Neural progenitor cell (in vitro differentiated cells): ENCODE data around the gene ENAH. TPM values are rescaled to one million over a fixed set of nuclear protein-coding genes. Genes with fewer than 3 reads are reported as not detected.

ENCODE experiments used
- DNase-seq: peaks from one replicate; pipeline ENCODE4 v3.0.0-alpha.2; 2016; ENCODE audit warnings: low spot score
- H2AFZ ChIP-seq: fragments of 200-600 bp; sonication (generic); replicated peaks from 2 replicates; pipeline ENCODE4 v1.6.1; 2016; ENCODE audit warnings: antibody characterized with exemption
- H3F3A ChIP-seq: fragments of 200-600 bp; sonication (generic); 2 replicates; pipeline ENCODE4 v1.6.1; 2016; ENCODE audit warnings: antibody characterized with exemption, low read depth
- H3K27ac ChIP-seq: fragments of 200-600 bp; sonication (generic); 2 replicates; pipeline ENCODE4 v1.5.1; 2016; ENCODE audit warnings: mild to moderate bottlenecking
- H3K27me3 ChIP-seq: fragments of 200-600 bp; sonication (generic); 2 replicates; pipeline ENCODE4 v1.6.1; 2016; ENCODE audit warnings: mild to moderate bottlenecking, moderate library complexity
- H3K36me3 ChIP-seq: fragments of 200-600 bp; sonication (generic); 2 replicates; pipeline ENCODE4 v1.5.1; 2016
- H3K4me1 ChIP-seq: fragments of 200-600 bp; sonication (generic); 2 replicates; pipeline ENCODE4 v1.6.1; 2016; ENCODE audit warnings: mixed run types
- H3K4me2 ChIP-seq: fragments of 200-600 bp; sonication (generic); 2 replicates; pipeline ENCODE4 v1.6.1; 2016
- H3K4me3 ChIP-seq: fragments of 200-600 bp; sonication (generic); 2 replicates; pipeline ENCODE4 v1.5.1; 2016
- H3K79me2 ChIP-seq: fragments of 200-600 bp; sonication (generic); 2 replicates; pipeline ENCODE4 v1.6.1; 2016; ENCODE audit warnings: low read depth
- H3K9ac ChIP-seq: fragments of 200-600 bp; sonication (generic); 2 replicates; pipeline ENCODE4 v1.6.1; 2016
- H3K9me3 ChIP-seq: fragments of 200-600 bp; sonication (generic); 2 replicates; pipeline ENCODE4 v1.5.1; 2016; ENCODE audit warnings: low read depth
- H4K20me1 ChIP-seq: fragments of 200-600 bp; sonication (generic); 2 replicates; pipeline ENCODE4 v1.6.1; 2016; ENCODE audit warnings: low read depth
- H3K27ac Mint-ChIP-seq: 3 replicates; pipeline ENCODE4 v1.8.0; 2021; ENCODE audit warnings: mixed read lengths
- H3K27me3 Mint-ChIP-seq: 2 replicates; pipeline ENCODE4 v1.8.0; 2022; ENCODE audit warnings: low read depth, mild to moderate bottlenecking, inconsistent platforms, moderate library complexity, mixed read lengths; ENCODE audit not compliant: insufficient read depth
- H3K36me3 Mint-ChIP-seq: 3 replicates; pipeline ENCODE4 v1.8.0; 2021; ENCODE audit warnings: mixed read lengths
- H3K4me1 Mint-ChIP-seq: 3 replicates; pipeline ENCODE4 v1.8.0; 2021; ENCODE audit warnings: mixed read lengths
- H3K4me3 Mint-ChIP-seq: 3 replicates; pipeline ENCODE4 v1.8.0; 2021; ENCODE audit warnings: mild to moderate bottlenecking, moderate library complexity, mixed read lengths
- H3K9me3 Mint-ChIP-seq: 3 replicates; pipeline ENCODE4 v1.8.0; 2020; ENCODE audit warnings: mixed read lengths
- CTCF ChIP-seq: fragments of 200-600 bp; sonication (generic); IDR thresholded peaks from 2 replicates; pipeline ENCODE4 v1.5.1; 2017; ENCODE audit warnings: antibody characterized with exemption, mild to moderate bottlenecking
- EZH2 ChIP-seq: fragments of 200-600 bp; sonication (generic); IDR thresholded peaks from 2 replicates; pipeline ENCODE4 v1.6.1; 2017; ENCODE audit warnings: antibody characterized with exemption, mild to moderate bottlenecking, moderate library complexity
- EZH2phosphoT487 ChIP-seq: fragments of 200-600 bp; sonication (generic); IDR thresholded peaks from 2 replicates; pipeline ENCODE4 v1.6.1; 2017; ENCODE audit warnings: antibody characterized with exemption
- total RNA-seq: library from RNA; depleted of rRNA; stranded (reverse); fragments of >200 nt; gene quantifications from 2 replicates; pipeline ENCODE4 v1.2.3, GENCODE V29; 2015; ENCODE audit warnings: low replicate concordance

Gene ENAH
- total RNA-seq, 1 donor from 2014 or later: 346 TPM

GRCh38 chr1:225466848-225467192 is 186.1 kb downstream of the ENAH start:
- peaks cover 10% of the 10 kb centered on the region for H3K27me3 Mint-ChIP-seq
- peaks cover 19% of the 10 kb centered on the region for H3F3A ChIP-seq
- H3K36me3 ChIP-seq: no peaks in the 10 kb centered on the region
- peaks cover 38% of the 10 kb centered on the region for H3K4me1 Mint-ChIP-seq
- no peak overlapping the region for H2AFZ ChIP-seq
- no peaks in the 10 kb centered on the region for H3K27me3 ChIP-seq
- no peak overlapping the region for H3K27ac Mint-ChIP-seq
- H3K4me3 Mint-ChIP-seq: no peak overlapping the region
- no peaks in the 10 kb centered on the region for H3K79me2 ChIP-seq
- H3K4me2 ChIP-seq: no peak overlapping the region
- no peak for DNase-seq
- peaks cover 39% of the 10 kb centered on the region for H3K4me1 ChIP-seq
- TF ChIP-seq EZH2phosphoT487: no peak
- TF ChIP-seq CTCF: no peak
- no peak for TF ChIP-seq EZH2
- no peaks in the 10 kb centered on the region for H3K9me3 ChIP-seq
- H3K27ac ChIP-seq: no peak overlapping the region
- H4K20me1 ChIP-seq: no peaks in the 10 kb centered on the region
- H3K9ac ChIP-seq: no peak overlapping the region
- H3K9me3 Mint-ChIP-seq: no peaks in the 10 kb centered on the region
- H3K4me3 ChIP-seq: no peak overlapping the region
- no peaks in the 10 kb centered on the region for H3K36me3 Mint-ChIP-seq

- H3K4me1 Mint-ChIP-seq: peaks cover 47% of the 10 kb centered on the region
- H3K27me3 Mint-ChIP-seq: peaks cover 10% of the 10 kb centered on the region
Observed at GRCh38 chr1:225465793-225466517, 187.0 kb downstream of the ENAH start.

GRCh38 chr1:225464851-225465792 is 187.8 kb downstream of the ENAH start:
- Histone ChIP-seq H3K27me3 (no peaks in the 10 kb centered on the region), H3F3A (peaks cover 19% of the 10 kb centered on the region), H3K9me3 (no peaks in the 10 kb centered on the region), H3K36me3 (no peaks in the 10 kb centered on the region), H3K4me2 (peak overlapping the region; percentile 69), H3K4me3 (peak overlapping the region; percentile 16), H4K20me1 (no peaks in the 10 kb centered on the region), H2AFZ (peak overlapping the region; percentile 61), H3K27ac (peak overlapping the region; percentile 68), H3K4me1 (peaks cover 42% of the 10 kb centered on the region), H3K9ac (no peak overlapping the region), H3K79me2 (no peaks in the 10 kb centered on the region)
- TF ChIP-seq EZH2phosphoT487 (no peak), EZH2 (no peak), CTCF (no peak)
- Mint-ChIP-seq H3K27ac (peak overlapping the region; percentile 66), H3K4me1 (peaks cover 51% of the 10 kb centered on the region), H3K4me3 (no peak overlapping the region), H3K36me3 (no peaks in the 10 kb centered on the region), H3K9me3 (no peaks in the 10 kb centered on the region), H3K27me3 (peaks cover 8% of the 10 kb centered on the region)
- DNase-seq: peak; percentile 86

More at GRCh38 chr1:225465793-225466517, 187.0 kb downstream of the ENAH start:
- H2AFZ ChIP-seq: no peak overlapping the region
- Mint-ChIP-seq H3K9me3 (no peaks in the 10 kb centered on the region), H3K36me3 (no peaks in the 10 kb centered on the region), H3K4me3 (no peak overlapping the region), H3K27ac (peak overlapping the region; percentile 37)
- no peaks in the 10 kb centered on the region for H4K20me1 ChIP-seq
- H3K9ac ChIP-seq: no peak overlapping the region
- DNase-seq: no peak
- H3K9me3 ChIP-seq: no peaks in the 10 kb centered on the region
- no peaks in the 10 kb centered on the region for H3K27me3 ChIP-seq
- H3K4me2 ChIP-seq: peak overlapping the region; percentile 69
- H3K4me3 ChIP-seq: no peak overlapping the region
- TF ChIP-seq CTCF (no peak), EZH2phosphoT487 (no peak), EZH2 (no peak)
- H3F3A ChIP-seq: peaks cover 19% of the 10 kb centered on the region
- H3K4me1 ChIP-seq: peaks cover 39% of the 10 kb centered on the region
- no peak overlapping the region for H3K27ac ChIP-seq
- H3K79me2 ChIP-seq: no peaks in the 10 kb centered on the region
- H3K36me3 ChIP-seq: no peaks in the 10 kb centered on the region
